Ovary (tissue), 3 donors: Measurements from ENCODE around the gene TET2.

Source experiments
- EP300 ChIP-seq: sonication (generic); formaldehyde crosslinking; IDR thresholded peaks from one replicate; pipeline ENCODE4 v1.6.1; 2017; ENCODE audit warnings: antibody characterized with exemption
- POLR2A ChIP-seq: fragments of 450-650 bp; IDR thresholded peaks from one replicate; pipeline ENCODE4 v1.6.1; 2017; ENCODE audit warnings: antibody characterized with exemption, mild to moderate bottlenecking, moderate library complexity
- TF ChIP-seq, protein P1 (sequence below), 3 donors: fragments of 450-650 bp in 2 of 3; fragments of 200-600 bp in 1 of 3; IDR thresholded peaks; one replicate each; pipeline versions ENCODE4 v1.5.1 to v1.8.0; 2016 to 2022; ENCODE audit warnings: antibody characterized with exemption in 3 of 3, mild to moderate bottlenecking in 1 of 3
- donor health status: DM: no; HTN: no; CAD: no.

DNA sequence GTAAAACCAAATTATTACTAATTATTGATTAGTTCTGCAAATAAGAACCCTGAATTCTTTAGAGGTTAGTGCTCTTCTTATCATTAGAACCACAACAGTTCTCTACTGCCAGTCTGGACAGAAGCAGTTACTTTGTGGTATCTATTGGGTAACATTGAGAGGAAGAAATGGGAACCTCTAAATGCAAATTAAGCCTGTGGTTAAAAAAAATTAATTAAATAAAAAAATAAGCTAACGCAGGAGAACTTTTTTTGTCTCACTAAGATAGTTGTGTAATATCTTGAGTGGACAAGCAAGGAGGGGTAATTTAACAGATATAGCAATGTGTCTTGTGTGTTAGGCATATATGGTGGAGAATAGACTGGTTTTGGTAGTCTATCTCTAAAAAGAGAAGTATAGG, 32.9 kb upstream of the TET2 start:
- TF ChIP-seq POLR2A: no peak
- no peak for TF ChIP-seq EP300
- TF ChIP-seq, protein P1, sequence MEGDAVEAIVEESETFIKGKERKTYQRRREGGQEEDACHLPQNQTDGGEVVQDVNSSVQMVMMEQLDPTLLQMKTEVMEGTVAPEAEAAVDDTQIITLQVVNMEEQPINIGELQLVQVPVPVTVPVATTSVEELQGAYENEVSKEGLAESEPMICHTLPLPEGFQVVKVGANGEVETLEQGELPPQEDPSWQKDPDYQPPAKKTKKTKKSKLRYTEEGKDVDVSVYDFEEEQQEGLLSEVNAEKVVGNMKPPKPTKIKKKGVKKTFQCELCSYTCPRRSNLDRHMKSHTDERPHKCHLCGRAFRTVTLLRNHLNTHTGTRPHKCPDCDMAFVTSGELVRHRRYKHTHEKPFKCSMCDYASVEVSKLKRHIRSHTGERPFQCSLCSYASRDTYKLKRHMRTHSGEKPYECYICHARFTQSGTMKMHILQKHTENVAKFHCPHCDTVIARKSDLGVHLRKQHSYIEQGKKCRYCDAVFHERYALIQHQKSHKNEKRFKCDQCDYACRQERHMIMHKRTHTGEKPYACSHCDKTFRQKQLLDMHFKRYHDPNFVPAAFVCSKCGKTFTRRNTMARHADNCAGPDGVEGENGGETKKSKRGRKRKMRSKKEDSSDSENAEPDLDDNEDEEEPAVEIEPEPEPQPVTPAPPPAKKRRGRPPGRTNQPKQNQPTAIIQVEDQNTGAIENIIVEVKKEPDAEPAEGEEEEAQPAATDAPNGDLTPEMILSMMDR (IDR thresholded peaks at IDR 0.05): no peak
